ENCODE results near the gene DHTKD1. TPM values are rescaled to one million over a fixed set of nuclear protein-coding genes. Genes with fewer than 3 reads are reported as not detected.
"Not testable (repeated sequence)": the region's sequence is repeated elsewhere in the genome, so short reads cannot be mapped to it uniquely, and the experiment has no call there.

DHTKD1 gene
- polyA plus RNA-seq, 1 donor: 12.2 TPM

GRCh38 chr10:12164085-12164484 lies 95.3 kb downstream of the DHTKD1 start:
- Histone ChIP-seq H3K9me3 (ENCODE audit: control insufficient read depth, low read depth, low read length) (no peaks in the 10 kb centered on the region), H3K36me3 (ENCODE audit: control insufficient read depth, insufficient read depth, low read length) (peaks cover 59% of the 10 kb centered on the region), H3K4me3 (ENCODE audit: low read length) (no peak overlapping the region), H3K4me1 (ENCODE audit: control insufficient read depth, insufficient read depth, low read length) (no peaks in the 10 kb centered on the region), H3K27ac (ENCODE audit: low read length) (no peak overlapping the region), H3K27me3 (ENCODE audit: control insufficient read depth, insufficient read depth, low read length) (no peaks in the 10 kb centered on the region)
- WGBS (ENCODE audit: insufficient coverage, low lambda C conversion rate): 83% methylated on average over 1 of the region's 12 CpGs
- DNase-seq: no peak

GRCh38 chr10:12165036-12165435 lies 96.3 kb downstream of the DHTKD1 start:
- H3K36me3 ChIP-seq (ENCODE audit: control insufficient read depth, insufficient read depth, low read length): peaks cover 68% of the 10 kb centered on the region
- H3K4me1 ChIP-seq (ENCODE audit: control insufficient read depth, insufficient read depth, low read length): no peaks in the 10 kb centered on the region
- H3K27me3 ChIP-seq (ENCODE audit: control insufficient read depth, insufficient read depth, low read length): no peaks in the 10 kb centered on the region
- H3K4me3 ChIP-seq (ENCODE audit: low read length): no peak overlapping the region
- no peak overlapping the region for H3K27ac ChIP-seq (ENCODE audit: low read length)
- no peaks in the 10 kb centered on the region for H3K9me3 ChIP-seq (ENCODE audit: control insufficient read depth, low read depth, low read length)
- 63% methylated on average over 2 of the region's 3 CpGs for WGBS (ENCODE audit: insufficient coverage, low lambda C conversion rate)
- no peak for DNase-seq

- no peaks in the 10 kb centered on the region for H3K27me3 ChIP-seq (ENCODE audit: control insufficient read depth, insufficient read depth, low read length)
- WGBS (ENCODE audit: insufficient coverage, low lambda C conversion rate): no CpG with 5 or more reads among the region's 6 CpGs
- H3K4me1 ChIP-seq (ENCODE audit: control insufficient read depth, insufficient read depth, low read length): no peaks in the 10 kb centered on the region
- no peak overlapping the region for H3K4me3 ChIP-seq (ENCODE audit: low read length)
- no peak overlapping the region for H3K27ac ChIP-seq (ENCODE audit: low read length)
- H3K36me3 ChIP-seq (ENCODE audit: control insufficient read depth, insufficient read depth, low read length): peaks cover 69% of the 10 kb centered on the region
- DNase-seq: no peak
- no peaks in the 10 kb centered on the region for H3K9me3 ChIP-seq (ENCODE audit: control insufficient read depth, low read depth, low read length)
Measured at GRCh38 chr10:12165999-12166775, 97.4 kb downstream of the DHTKD1 start.

- not testable (repeated sequence) for H3K27ac ChIP-seq (ENCODE audit: low read length); H3K4me3 ChIP-seq (ENCODE audit: low read length); H3K27me3 ChIP-seq (ENCODE audit: control insufficient read depth, insufficient read depth, low read length); DNase-seq; H3K9me3 ChIP-seq (ENCODE audit: control insufficient read depth, low read depth, low read length); H3K4me1 ChIP-seq (ENCODE audit: control insufficient read depth, insufficient read depth, low read length)
- H3K36me3 ChIP-seq (ENCODE audit: control insufficient read depth, insufficient read depth, low read length): peaks cover 69% of the 10 kb centered on the region
- no CpG with 5 or more reads among the region's 6 CpGs for WGBS (ENCODE audit: insufficient coverage, low lambda C conversion rate)
Measured at GRCh38 chr10:12171512-12171911, 102.8 kb downstream of the DHTKD1 start.

Other genes with a start within 250 kb of the DHTKD1 start
- 6.7 TPM for gene PROSER2, start 245.6 kb upstream of the DHTKD1 start, polyA plus RNA-seq
- 20.9 TPM for gene UPF2, start 26.1 kb upstream of the DHTKD1 start, polyA plus RNA-seq
- 10.1 TPM for gene SEC61A2, start 60.7 kb downstream of the DHTKD1 start, polyA plus RNA-seq
- 45.9 TPM for gene NUDT5, start 126.9 kb downstream of the DHTKD1 start, polyA plus RNA-seq
- 52.3 TPM for gene CDC123, start 127.2 kb downstream of the DHTKD1 start, polyA plus RNA-seq